HepG2 (cell line): ENCODE results near the gene SERINC4. TPM values are rescaled to one million over a fixed set of nuclear protein-coding genes. Genes with fewer than 3 reads are reported as not detected.

Experiments
- DPF2 ChIP-seq: sonication (generic); formaldehyde crosslinking; IDR thresholded peaks from 2 replicates; pipeline ENCODE4 v1.4.0; 2020; ENCODE audit warnings: mild to moderate bottlenecking, low read depth, missing genetic modification reagents, borderline replicate concordance
- GABPA ChIP-seq, 2 experiments: IDR thresholded peaks; 2 replicates each; pipeline ENCODE4 v1.6.1; 2011 to 2016; ENCODE audit warnings: low read depth in 2 of 2, low read length in 1 of 2, missing biosample characterization in 1 of 2, missing genetic modification characterization in 1 of 2
- HMG20A ChIP-seq: IDR thresholded peaks from 2 replicates; pipeline ENCODE4 v1.6.1; 2016; ENCODE audit warnings: borderline replicate concordance
- KMT2B ChIP-seq: IDR thresholded peaks from 2 replicates; pipeline ENCODE4 v1.6.1; 2016; ENCODE audit warnings: missing genetic modification reagents, missing compliant biosample characterization
- NFYB ChIP-seq: sonication (generic); formaldehyde crosslinking; IDR thresholded peaks from 2 replicates; pipeline ENCODE4 v1.4.0; 2020; ENCODE audit warnings: missing genetic modification reagents
- PAX8 ChIP-seq: sonication (generic); formaldehyde crosslinking; IDR thresholded peaks from 2 replicates; pipeline ENCODE4 v1.8.0; 2022; ENCODE audit warnings: mild to moderate bottlenecking, missing genetic modification reagents, borderline replicate concordance
- RBM22 ChIP-seq: fragments of 200-400 bp; formaldehyde crosslinking; optimal IDR thresholded peaks from 2 replicates; pipeline ENCODE3; 2017; ENCODE audit warnings: mild to moderate bottlenecking, low read length, moderate library complexity
- REXO4 ChIP-seq: sonication (generic); formaldehyde crosslinking; IDR thresholded peaks from 2 replicates; pipeline ENCODE4 v1.8.0; 2022; ENCODE audit warnings: missing genetic modification reagents, mild to moderate bottlenecking, borderline replicate concordance
- SMAD1 ChIP-seq: sonication (generic); formaldehyde crosslinking; IDR thresholded peaks from 2 replicates; pipeline ENCODE4 v1.4.0; 2020; ENCODE audit warnings: missing genetic modification reagents, low read depth, mild to moderate bottlenecking, borderline replicate concordance
- SMYD3 ChIP-seq: sonication (generic); formaldehyde crosslinking; IDR thresholded peaks from 2 replicates; pipeline ENCODE4 v1.8.1; 2023; ENCODE audit warnings: mild to moderate bottlenecking, missing genetic modification reagents
- U2AF2 ChIP-seq: fragments of 200-400 bp; formaldehyde crosslinking; IDR thresholded peaks from 2 replicates; pipeline ENCODE4 v1.6.1; 2017; ENCODE audit warnings: low read depth, mild to moderate bottlenecking, low read length
- ZBTB20 ChIP-seq: sonication (generic); formaldehyde crosslinking; IDR thresholded peaks from 2 replicates; pipeline ENCODE4 v1.8.1; 2023; ENCODE audit warnings: missing genetic modification reagents, low read depth, mild to moderate bottlenecking, borderline replicate concordance
- ZFP62 ChIP-seq: sonication (generic); formaldehyde crosslinking; IDR thresholded peaks from 2 replicates; pipeline ENCODE4 v1.4.0; 2020; ENCODE audit warnings: missing genetic modification reagents
- ZMYM3 ChIP-seq: sonication (generic); formaldehyde crosslinking; IDR thresholded peaks from 2 replicates; pipeline ENCODE4 v1.5.1; 2020; ENCODE audit warnings: mild to moderate bottlenecking, missing genetic modification reagents
- ZNF558 ChIP-seq: sonication (generic); formaldehyde crosslinking; IDR thresholded peaks from 2 replicates; pipeline ENCODE4 v1.9.0; 2022; ENCODE audit warnings: mild to moderate bottlenecking, missing genetic modification reagents, borderline replicate concordance
- ZNF567 ChIP-seq: sonication (generic); formaldehyde crosslinking; IDR thresholded peaks from 2 replicates; pipeline ENCODE4 v1.8.1; 2023; ENCODE audit warnings: mild to moderate bottlenecking, missing genetic modification reagents, borderline replicate concordance
- ZNF629 ChIP-seq: sonication (generic); formaldehyde crosslinking; conservative IDR thresholded peaks from 2 replicates; pipeline ENCODE4 v1.5.0; 2020; ENCODE audit warnings: missing genetic modification reagents
- ZNF660 ChIP-seq: sonication (generic); formaldehyde crosslinking; IDR thresholded peaks from 2 replicates; pipeline ENCODE4 v1.5.1; 2020; ENCODE audit warnings: mild to moderate bottlenecking, low read depth, missing genetic modification reagents, borderline replicate concordance
- ZNF670 ChIP-seq: sonication (generic); formaldehyde crosslinking; IDR thresholded peaks from 2 replicates; pipeline ENCODE4 v1.8.0; 2022; ENCODE audit warnings: mild to moderate bottlenecking, missing genetic modification reagents, borderline replicate concordance
- ZNF7 ChIP-seq: IDR thresholded peaks from 2 replicates; pipeline ENCODE4 v1.6.1; 2016; ENCODE audit warnings: missing biosample characterization, missing genetic modification reagents
- ZNF737 ChIP-seq: sonication (generic); formaldehyde crosslinking; IDR thresholded peaks from 2 replicates; pipeline ENCODE4 v1.5.0; 2020; ENCODE audit warnings: missing genetic modification reagents, mild to moderate bottlenecking, borderline replicate concordance
- ZNF816 ChIP-seq: sonication (generic); formaldehyde crosslinking; IDR thresholded peaks from 2 replicates; pipeline ENCODE4 v1.8.0; 2022; ENCODE audit warnings: missing genetic modification reagents, mild to moderate bottlenecking, borderline replicate concordance
- polyA plus RNA-seq, 8 experiments: library from polyadenylated mRNA; depleted of rRNA in 3 of 8; stranded (reverse) in 7 of 8; unstranded in 1 of 8; fragments of >200 nt; fragmentation: Illumina TruSeq in 4 of 8; extraction: Trizol in 4 of 8; gene quantifications; 2 replicates each; pipeline versions ENCODE4 v1.2.1 to v1.2.3, GENCODE V29; 2011 to 2016; ENCODE audit warnings: low read depth in 4 of 8, missing spikeins in 1 of 8, mixed read lengths in 1 of 8; ENCODE audit not compliant: insufficient read depth in 1 of 8
- total RNA-seq, 5 experiments: library from RNA; depleted of rRNA; stranded (reverse); fragments of >200 nt; fragmentation: Illumina TruSeq; extraction: Trizol; gene quantifications; 2 replicates each; pipeline ENCODE4 v1.2.3, GENCODE V29; 2016; ENCODE audit warnings: low read depth in 1 of 5
- TF ChIP-seq, protein P1 (sequence below): sonication (generic); formaldehyde crosslinking; IDR thresholded peaks from 2 replicates; pipeline ENCODE4 v1.4.0; 2020; ENCODE audit warnings: missing genetic modification reagents, borderline replicate concordance
- TF ChIP-seq, protein P2 (sequence below): sonication (generic); formaldehyde crosslinking; IDR thresholded peaks from 2 replicates; pipeline ENCODE4 v1.4.0; 2020; ENCODE audit warnings: missing genetic modification reagents
- TF ChIP-seq, protein P3 (sequence below): sonication (generic); formaldehyde crosslinking; IDR thresholded peaks from 2 replicates; pipeline ENCODE4 v1.5.0; 2020; ENCODE audit warnings: missing genetic modification reagents

The SERINC4 gene
- total and polyA plus RNA-seq, 2 of the 13 experiments (the other 11 are each of a cell fraction or from before 2014, with no cell fraction given), result not detected

DNA sequence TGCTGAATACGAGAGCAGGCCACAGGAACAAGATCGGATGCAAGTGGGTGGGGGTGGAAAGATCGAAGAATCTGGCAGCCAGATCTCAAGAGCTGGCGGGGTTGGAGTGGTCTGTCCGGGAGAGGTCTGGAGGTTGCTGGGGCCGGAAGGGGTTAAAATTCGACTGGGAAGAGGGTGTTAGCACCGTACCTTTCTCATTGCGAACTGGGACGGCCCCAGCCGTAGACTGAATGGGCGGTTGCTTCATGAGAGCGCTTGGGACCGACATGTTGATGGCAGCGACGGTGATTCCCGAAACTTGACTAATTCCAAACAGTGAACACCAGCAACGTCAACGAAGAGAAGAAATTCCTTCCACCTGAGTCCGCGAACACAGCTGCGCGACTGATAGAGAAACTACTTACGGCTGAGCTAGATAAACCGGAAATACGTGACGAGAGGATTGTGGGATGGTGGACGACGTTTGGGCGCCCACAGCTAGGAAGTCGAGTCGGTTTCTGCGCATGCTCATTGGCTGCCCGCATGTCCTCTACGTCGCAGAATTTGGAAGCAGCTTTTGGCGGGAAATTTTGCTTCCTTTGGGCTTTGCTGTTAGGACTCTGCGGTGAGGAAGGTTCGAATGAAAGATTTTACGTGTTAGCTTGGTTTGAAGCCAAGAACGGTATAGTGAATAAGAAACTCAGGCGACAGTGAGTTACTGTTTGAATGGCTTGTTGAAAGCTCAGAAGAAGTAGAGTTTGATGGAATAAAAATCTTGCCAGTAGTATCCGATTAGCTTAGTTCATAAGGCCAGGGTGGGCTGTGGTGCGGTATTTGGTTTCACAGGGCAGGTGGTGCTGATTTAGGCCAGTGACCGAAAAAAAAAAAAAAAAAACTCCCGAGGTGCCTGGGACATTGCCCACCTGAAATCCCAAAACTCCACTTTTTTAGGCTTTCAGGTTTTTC lies 24.6 kb upstream of the SERINC4 start, which contains the start of gene MFAP1 (continued):
- TF ChIP-seq ZBTB20, result peak; percentile 80; the same call in 1 of the 2 replicates
- no peak for TF ChIP-seq U2AF2
- no peak for TF ChIP-seq ZNF660 (CRISPR knock-in tag)
- TF ChIP-seq RBM22, result no peak
- TF ChIP-seq ZNF737, result no peak
- TF ChIP-seq, protein P1, sequence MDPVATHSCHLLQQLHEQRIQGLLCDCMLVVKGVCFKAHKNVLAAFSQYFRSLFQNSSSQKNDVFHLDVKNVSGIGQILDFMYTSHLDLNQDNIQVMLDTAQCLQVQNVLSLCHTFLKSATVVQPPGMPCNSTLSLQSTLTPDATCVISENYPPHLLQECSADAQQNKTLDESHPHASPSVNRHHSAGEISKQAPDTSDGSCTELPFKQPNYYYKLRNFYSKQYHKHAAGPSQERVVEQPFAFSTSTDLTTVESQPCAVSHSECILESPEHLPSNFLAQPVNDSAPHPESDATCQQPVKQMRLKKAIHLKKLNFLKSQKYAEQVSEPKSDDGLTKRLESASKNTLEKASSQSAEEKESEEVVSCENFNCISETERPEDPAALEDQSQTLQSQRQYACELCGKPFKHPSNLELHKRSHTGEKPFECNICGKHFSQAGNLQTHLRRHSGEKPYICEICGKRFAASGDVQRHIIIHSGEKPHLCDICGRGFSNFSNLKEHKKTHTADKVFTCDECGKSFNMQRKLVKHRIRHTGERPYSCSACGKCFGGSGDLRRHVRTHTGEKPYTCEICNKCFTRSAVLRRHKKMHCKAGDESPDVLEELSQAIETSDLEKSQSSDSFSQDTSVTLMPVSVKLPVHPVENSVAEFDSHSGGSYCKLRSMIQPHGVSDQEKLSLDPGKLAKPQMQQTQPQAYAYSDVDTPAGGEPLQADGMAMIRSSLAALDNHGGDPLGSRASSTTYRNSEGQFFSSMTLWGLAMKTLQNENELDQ (CRISPR knock-in tag), result no peak
- TF ChIP-seq PAX8 (CRISPR knock-in tag), result no peak
- peak; percentile 37; the same call in 1 of the 2 replicates for TF ChIP-seq ZNF558 (CRISPR knock-in tag)
- peak; percentile 52; the same call in 1 of the 2 replicates for TF ChIP-seq ZNF670 (CRISPR knock-in tag)
- no peak for TF ChIP-seq ZNF567 (CRISPR knock-in tag)
- TF ChIP-seq DPF2 (CRISPR knock-in tag), result no peak
- peak; percentile 97 for TF ChIP-seq KMT2B
- TF ChIP-seq GABPA (IDR thresholded peaks at IDR 0.05; ENCODE audit: low read depth, low read length), result peak; percentile 78
- peak; percentile 97 for TF ChIP-seq GABPA (CRISPR knock-in tag; IDR thresholded peaks at IDR 0.05; ENCODE audit: low read depth)
- no peak for TF ChIP-seq REXO4 (CRISPR knock-in tag)
- TF ChIP-seq, protein P2, sequence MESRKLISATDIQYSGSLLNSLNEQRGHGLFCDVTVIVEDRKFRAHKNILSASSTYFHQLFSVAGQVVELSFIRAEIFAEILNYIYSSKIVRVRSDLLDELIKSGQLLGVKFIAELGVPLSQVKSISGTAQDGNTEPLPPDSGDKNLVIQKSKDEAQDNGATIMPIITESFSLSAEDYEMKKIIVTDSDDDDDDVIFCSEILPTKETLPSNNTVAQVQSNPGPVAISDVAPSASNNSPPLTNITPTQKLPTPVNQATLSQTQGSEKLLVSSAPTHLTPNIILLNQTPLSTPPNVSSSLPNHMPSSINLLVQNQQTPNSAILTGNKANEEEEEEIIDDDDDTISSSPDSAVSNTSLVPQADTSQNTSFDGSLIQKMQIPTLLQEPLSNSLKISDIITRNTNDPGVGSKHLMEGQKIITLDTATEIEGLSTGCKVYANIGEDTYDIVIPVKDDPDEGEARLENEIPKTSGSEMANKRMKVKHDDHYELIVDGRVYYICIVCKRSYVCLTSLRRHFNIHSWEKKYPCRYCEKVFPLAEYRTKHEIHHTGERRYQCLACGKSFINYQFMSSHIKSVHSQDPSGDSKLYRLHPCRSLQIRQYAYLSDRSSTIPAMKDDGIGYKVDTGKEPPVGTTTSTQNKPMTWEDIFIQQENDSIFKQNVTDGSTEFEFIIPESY (CRISPR knock-in tag), result no peak; the same call in 1 of the 2 replicates
- TF ChIP-seq HMG20A (CRISPR knock-in tag), result no peak
- TF ChIP-seq SMAD1 (CRISPR knock-in tag), result no peak
- TF ChIP-seq ZMYM3, result peak; percentile 57; the same call in 1 of the 2 replicates
- no peak; the same call in 1 of the 2 replicates for TF ChIP-seq ZNF816 (CRISPR knock-in tag)
- no peak for TF ChIP-seq ZFP62 (CRISPR knock-in tag)
- TF ChIP-seq, protein P3, sequence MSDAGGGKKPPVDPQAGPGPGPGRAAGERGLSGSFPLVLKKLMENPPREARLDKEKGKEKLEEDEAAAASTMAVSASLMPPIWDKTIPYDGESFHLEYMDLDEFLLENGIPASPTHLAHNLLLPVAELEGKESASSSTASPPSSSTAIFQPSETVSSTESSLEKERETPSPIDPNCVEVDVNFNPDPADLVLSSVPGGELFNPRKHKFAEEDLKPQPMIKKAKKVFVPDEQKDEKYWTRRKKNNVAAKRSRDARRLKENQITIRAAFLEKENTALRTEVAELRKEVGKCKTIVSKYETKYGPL (CRISPR knock-in tag), result no peak
- TF ChIP-seq ZNF7 (CRISPR knock-in tag), result no peak
- TF ChIP-seq NFYB, result peak; percentile 60
- peak; percentile 87 for TF ChIP-seq SMYD3 (CRISPR knock-in tag)
- TF ChIP-seq ZNF629 (CRISPR knock-in tag), result no peak; the same call in 1 of the 2 replicates
